ENCODE measurements around the gene SMURF2. TPM values are rescaled to one million over a fixed set of nuclear protein-coding genes. Genes with fewer than 3 reads are reported as not detected.
A peak's percentile ranks its signal among the peaks of the same experiment; 100 is the strongest.

Gene SMURF2
- total RNA-seq, 1 experiment from 2014 or later: 23.0 TPM

DNA sequence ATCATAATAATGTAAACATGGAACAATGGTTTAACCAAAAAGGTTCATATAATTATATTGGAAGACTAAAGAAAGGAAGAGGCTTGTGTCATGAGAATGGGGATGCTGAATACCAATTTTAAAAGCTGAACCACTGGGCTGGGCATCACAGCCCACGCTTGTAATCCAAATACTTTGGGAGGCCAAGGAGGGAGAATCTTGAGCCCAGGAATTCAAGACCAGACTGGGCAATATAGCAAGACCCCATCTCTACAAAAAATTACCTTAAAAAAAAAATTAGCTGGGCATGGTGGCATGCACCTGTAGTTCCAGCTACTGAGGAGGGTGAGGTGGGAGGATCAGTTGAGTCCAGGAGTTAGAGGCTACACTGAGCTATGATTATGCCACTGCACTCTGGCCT is 65.1 kb downstream of the SMURF2 start:
- TF ChIP-seq ZNF121 (CRISPR knock-in tag; IDR thresholded peaks at IDR 0.05) (0 out of 2 replicates have a peak, but pooled peaks have one; percentile 59), E2F1 (CRISPR knock-in tag; IDR thresholded peaks at IDR 0.05) (no peak)
- ATAC-seq (no peak), DNase-seq (ENCODE audit: low spot score) (no peak)
- Mint-ChIP-seq H3K4me1 (peaks cover 14% of the 10 kb centered on the region), H3K4me3 (no peak overlapping the region), H3K27me3 (ENCODE audit: low read depth) (no peaks in the 10 kb centered on the region), H3K27ac (no peak overlapping the region), H3K9me3 (no peaks in the 10 kb centered on the region), H3K36me3 (peaks cover 9% of the 10 kb centered on the region)
- ChIA-PET CTCF (interaction anchor here (0.9 kb wide), 1 partner anchor 52 kb away, joined by 3 read pairs; no protein-coding TSS in a partner anchor), POLR2A (no interaction called here)

- TF ChIP-seq E2F1 (CRISPR knock-in tag; IDR thresholded peaks at IDR 0.05) (no peak), ZNF219 (CRISPR knock-in tag; IDR thresholded peaks at IDR 0.05; ENCODE audit: borderline replicate concordance) (no peak), NFYB (CRISPR knock-in tag; conservative IDR thresholded peaks at IDR 0.05; ENCODE audit: low read depth) (no peak), GABPB1 (CRISPR knock-in tag; IDR thresholded peaks at IDR 0.05) (no peak), NR3C1 (CRISPR knock-in tag; conservative IDR thresholded peaks at IDR 0.05; ENCODE audit: low read depth) (no peak), JUN (CRISPR knock-in tag; IDR thresholded peaks at IDR 0.05) (no peak)
- TF ChIP-seq, protein P1, sequence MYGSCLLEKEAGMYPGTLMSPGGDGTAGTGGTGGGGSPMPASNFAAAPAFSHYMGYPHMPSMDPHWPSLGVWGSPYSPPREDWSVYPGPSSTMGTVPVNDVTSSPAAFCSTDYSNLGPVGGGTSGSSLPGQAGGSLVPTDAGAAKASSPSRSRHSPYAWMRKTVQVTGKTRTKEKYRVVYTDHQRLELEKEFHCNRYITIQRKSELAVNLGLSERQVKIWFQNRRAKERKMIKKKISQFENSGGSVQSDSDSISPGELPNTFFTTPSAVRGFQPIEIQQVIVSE (CRISPR knock-in tag; IDR thresholded peaks at IDR 0.05; ENCODE audit: borderline replicate concordance): no peak
- TF ChIP-seq, protein P2, sequence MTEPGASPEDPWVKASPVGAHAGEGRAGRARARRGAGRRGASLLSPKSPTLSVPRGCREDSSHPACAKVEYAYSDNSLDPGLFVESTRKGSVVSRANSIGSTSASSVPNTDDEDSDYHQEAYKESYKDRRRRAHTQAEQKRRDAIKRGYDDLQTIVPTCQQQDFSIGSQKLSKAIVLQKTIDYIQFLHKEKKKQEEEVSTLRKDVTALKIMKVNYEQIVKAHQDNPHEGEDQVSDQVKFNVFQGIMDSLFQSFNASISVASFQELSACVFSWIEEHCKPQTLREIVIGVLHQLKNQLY (CRISPR knock-in tag; IDR thresholded peaks at IDR 0.05): no peak
- Mint-ChIP-seq H3K36me3 (peaks cover 9% of the 10 kb centered on the region), H3K4me3 (no peak overlapping the region), H3K4me1 (peaks cover 14% of the 10 kb centered on the region), H3K9me3 (no peaks in the 10 kb centered on the region), H3K27me3 (ENCODE audit: low read depth) (no peaks in the 10 kb centered on the region), H3K27ac (no peak overlapping the region)
- DNase-seq (ENCODE audit: low spot score) (no peak), ATAC-seq (no peak)
- ChIA-PET CTCF (interaction anchor here (0.9 kb wide), 1 partner anchor 53 kb away, joined by 3 read pairs; no protein-coding TSS in a partner anchor), POLR2A (no interaction called here)
These were observed 65.7 kb downstream of the SMURF2 start for GRCh38 chr17:64596439-64596838.

- POLR2A ChIA-PET: no interaction called here
- no peak for DNase-seq (ENCODE audit: low spot score)
- no peak overlapping the region for H3K4me3 Mint-ChIP-seq
- ATAC-seq: no peak
- no peaks in the 10 kb centered on the region for H3K27me3 Mint-ChIP-seq (ENCODE audit: low read depth)
- CTCF ChIA-PET: no interaction called here
- TF ChIP-seq FOXJ3 (CRISPR knock-in tag; IDR thresholded peaks at IDR 0.05; ENCODE audit: borderline replicate concordance) (no peak), MYBL2 (CRISPR knock-in tag; IDR thresholded peaks at IDR 0.05) (no peak), ZNF263 (CRISPR knock-in tag; IDR thresholded peaks at IDR 0.05; ENCODE audit: low read depth) (no peak), HMGA2 (CRISPR knock-in tag; IDR thresholded peaks at IDR 0.05) (no peak), CREM (CRISPR knock-in tag; IDR thresholded peaks at IDR 0.05) (no peak), PRDM15 (CRISPR knock-in tag; IDR thresholded peaks at IDR 0.05) (no peak), TEAD1 (CRISPR knock-in tag; IDR thresholded peaks at IDR 0.05) (no peak), ZBTB21 (CRISPR knock-in tag; IDR thresholded peaks at IDR 0.05; ENCODE audit: borderline replicate concordance) (no peak), ELF4 (CRISPR knock-in tag; IDR thresholded peaks at IDR 0.05; ENCODE audit: low read depth) (no peak), JAZF1 (CRISPR knock-in tag; IDR thresholded peaks at IDR 0.05) (no peak), NR1H2 (CRISPR knock-in tag; IDR thresholded peaks at IDR 0.05) (no peak), ETV6 (CRISPR knock-in tag; IDR thresholded peaks at IDR 0.05) (no peak), NR3C1 (CRISPR knock-in tag; conservative IDR thresholded peaks at IDR 0.05; ENCODE audit: low read depth) (no peak)
- TF ChIP-seq, protein P3, sequence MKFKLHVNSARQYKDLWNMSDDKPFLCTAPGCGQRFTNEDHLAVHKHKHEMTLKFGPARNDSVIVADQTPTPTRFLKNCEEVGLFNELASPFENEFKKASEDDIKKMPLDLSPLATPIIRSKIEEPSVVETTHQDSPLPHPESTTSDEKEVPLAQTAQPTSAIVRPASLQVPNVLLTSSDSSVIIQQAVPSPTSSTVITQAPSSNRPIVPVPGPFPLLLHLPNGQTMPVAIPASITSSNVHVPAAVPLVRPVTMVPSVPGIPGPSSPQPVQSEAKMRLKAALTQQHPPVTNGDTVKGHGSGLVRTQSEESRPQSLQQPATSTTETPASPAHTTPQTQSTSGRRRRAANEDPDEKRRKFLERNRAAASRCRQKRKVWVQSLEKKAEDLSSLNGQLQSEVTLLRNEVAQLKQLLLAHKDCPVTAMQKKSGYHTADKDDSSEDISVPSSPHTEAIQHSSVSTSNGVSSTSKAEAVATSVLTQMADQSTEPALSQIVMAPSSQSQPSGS (CRISPR knock-in tag; IDR thresholded peaks at IDR 0.05; ENCODE audit: borderline replicate concordance, low read depth): no peak
- H3K4me1 Mint-ChIP-seq: peaks cover 6% of the 10 kb centered on the region; the same call in 1 of the 2 replicates
- no peaks in the 10 kb centered on the region for H3K9me3 Mint-ChIP-seq
- H3K27ac Mint-ChIP-seq: no peak overlapping the region; the same call in 1 of the 2 replicates
- peaks cover 8% of the 10 kb centered on the region for H3K36me3 Mint-ChIP-seq
These were observed 70.2 kb downstream of the SMURF2 start for GRCh38 chr17:64591944-64592343.

Measured in WTC11 (cell line).